ENCODE measurements around the gene MPZL2. TPM values are rescaled to one million over a fixed set of nuclear protein-coding genes. Genes with fewer than 3 reads are reported as not detected.

MPZL2 gene
- total RNA-seq, 1 experiment from 2014 or later: 0.26 TPM

- no peak for DNase-seq
- H2AFZ ChIP-seq (ENCODE audit: low read length): peak overlapping the region; percentile 65
- H3K27me3 ChIP-seq (ENCODE audit: insufficient read depth, low read length): no peaks in the 10 kb centered on the region
- no peaks in the 10 kb centered on the region for H3K4me1 ChIP-seq (ENCODE audit: insufficient read depth, low read length)
- peak; percentile 72 for TF ChIP-seq CTCF (conservative IDR thresholded peaks at IDR 0.05)
- no peak overlapping the region for H4K91ac ChIP-seq (ENCODE audit: insufficient read length, low read depth, low read length)
- H2BK15ac ChIP-seq (ENCODE audit: low read depth, low read length): no peak overlapping the region
- no peak overlapping the region for H3K4me2 ChIP-seq (ENCODE audit: insufficient read depth, insufficient read length, low read length)
- H3K9me3 Mint-ChIP-seq: no peaks in the 10 kb centered on the region
- no peak overlapping the region for H3K18ac ChIP-seq (ENCODE audit: insufficient read length, low read depth, low read length)
- no peak overlapping the region for H2AK5ac ChIP-seq (ENCODE audit: insufficient read length, low read length)
- H3K27ac Mint-ChIP-seq: peak overlapping the region in 1 of 3 experiments; percentile 34; a peak in 1 of 7 replicates
- no peak overlapping the region for H3K4me3 Mint-ChIP-seq
- no peak overlapping the region for H3K14ac ChIP-seq (ENCODE audit: insufficient read depth, low read length)
- H2BK5ac ChIP-seq (ENCODE audit: insufficient read length, low read length): no peak overlapping the region
- H3T11ph ChIP-seq (ENCODE audit: low read length): no peak overlapping the region
- H3K23ac ChIP-seq (ENCODE audit: insufficient read length, low read depth, low read length): no peak overlapping the region
- no peak overlapping the region for H3K27ac ChIP-seq (ENCODE audit: insufficient read length, low read depth, low read length)
- H3K27me3 Mint-ChIP-seq (ENCODE audit: low read depth): peaks cover 22% of the 10 kb centered on the region
- H2BK12ac ChIP-seq (ENCODE audit: insufficient read length, low read depth, low read length): no peak overlapping the region
- H3K4ac ChIP-seq (ENCODE audit: low read depth, low read length): no peak overlapping the region
- H2BK120ac ChIP-seq (ENCODE audit: low read depth, low read length, poor library complexity, severe bottlenecking): no peak overlapping the region
- no peak overlapping the region for H2BK20ac ChIP-seq (ENCODE audit: low read depth, low read length, poor library complexity, severe bottlenecking)
- no peak overlapping the region for H3K9ac ChIP-seq (ENCODE audit: extremely low read depth, insufficient read length, low read length)
- no peaks in the 10 kb centered on the region for H3K79me2 ChIP-seq (ENCODE audit: insufficient read depth, low read length)
- H4K8ac ChIP-seq (replicated peaks; ENCODE audit: insufficient read length, low read depth, low read length): no peak overlapping the region
- no peaks in the 10 kb centered on the region for H3K36me3 Mint-ChIP-seq (ENCODE audit: insufficient read depth in 1 of 3, low read depth in 3 of 3)
- no CpG with 5 or more reads among the region's 3 CpGs for WGBS (ENCODE audit: extremely low coverage, insufficient read length, low lambda C conversion rate)
- H4K20me1 ChIP-seq (ENCODE audit: control insufficient read depth, insufficient read depth, insufficient read length): no peaks in the 10 kb centered on the region
- no peaks in the 10 kb centered on the region for H3K79me1 ChIP-seq (ENCODE audit: insufficient read depth, low read depth, low read length, poor library complexity, severe bottlenecking)
- H4K5ac ChIP-seq (ENCODE audit: insufficient read length, low read depth, low read length): no peak overlapping the region
- H3K23me2 ChIP-seq (ENCODE audit: insufficient read length, low read depth, low read length, poor library complexity, severe bottlenecking): no peaks in the 10 kb centered on the region
- no peak overlapping the region for H3K56ac ChIP-seq (ENCODE audit: insufficient read length, low read depth, low read length)
- no peaks in the 10 kb centered on the region for H3K9me3 ChIP-seq (ENCODE audit: control insufficient read depth, low read depth, low read length)
- peaks cover 4% of the 10 kb centered on the region in 2 experiments; a peak in 3 of 4 replicates for H3K4me1 Mint-ChIP-seq
These were observed 31.8 kb upstream of the MPZL2 start for GRCh38 chr11:118295815-118296454.

All from H9 (cell line).